ENCODE results near the gene GOLPH3. TPM values are rescaled to one million over a fixed set of nuclear protein-coding genes. Genes with fewer than 3 reads are reported as not detected.

GOLPH3 gene
- total RNA-seq, 3 donors from 2014 or later: 83.2 to 100 (median 87.8) TPM

DNA sequence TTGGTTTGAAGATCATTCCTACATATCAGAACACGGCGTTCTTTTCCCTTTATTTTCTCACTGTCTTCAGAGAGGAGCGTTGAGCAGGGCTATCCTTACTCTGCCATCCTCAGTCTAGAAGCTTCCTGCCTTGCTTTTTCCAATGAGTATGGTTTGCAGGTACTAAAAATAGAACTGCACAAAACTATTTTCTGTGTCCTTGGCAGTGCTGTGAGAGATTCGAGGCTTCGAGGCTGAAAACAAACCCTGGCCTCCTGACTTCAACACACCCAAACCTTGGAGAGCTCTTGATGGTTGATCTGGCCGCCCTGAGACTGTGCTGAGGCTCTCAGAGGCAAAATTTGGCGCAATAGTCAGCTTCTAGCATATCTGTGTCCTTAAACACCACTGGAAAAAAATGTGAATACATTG is 78.9 kb downstream of the GOLPH3 start:
- DNase-seq (ENCODE audit: low spot score in 2 of 2): no peak
- Histone ChIP-seq H3K4me1 (no peaks in the 10 kb centered on the region), H3K27me3 (no peaks in the 10 kb centered on the region), H3K27ac (no peak overlapping the region), H3K4me3 (no peak overlapping the region), H3K9me3 (no peaks in the 10 kb centered on the region), H3K36me3 (no peaks in the 10 kb centered on the region)
- TF ChIP-seq, protein P1, sequence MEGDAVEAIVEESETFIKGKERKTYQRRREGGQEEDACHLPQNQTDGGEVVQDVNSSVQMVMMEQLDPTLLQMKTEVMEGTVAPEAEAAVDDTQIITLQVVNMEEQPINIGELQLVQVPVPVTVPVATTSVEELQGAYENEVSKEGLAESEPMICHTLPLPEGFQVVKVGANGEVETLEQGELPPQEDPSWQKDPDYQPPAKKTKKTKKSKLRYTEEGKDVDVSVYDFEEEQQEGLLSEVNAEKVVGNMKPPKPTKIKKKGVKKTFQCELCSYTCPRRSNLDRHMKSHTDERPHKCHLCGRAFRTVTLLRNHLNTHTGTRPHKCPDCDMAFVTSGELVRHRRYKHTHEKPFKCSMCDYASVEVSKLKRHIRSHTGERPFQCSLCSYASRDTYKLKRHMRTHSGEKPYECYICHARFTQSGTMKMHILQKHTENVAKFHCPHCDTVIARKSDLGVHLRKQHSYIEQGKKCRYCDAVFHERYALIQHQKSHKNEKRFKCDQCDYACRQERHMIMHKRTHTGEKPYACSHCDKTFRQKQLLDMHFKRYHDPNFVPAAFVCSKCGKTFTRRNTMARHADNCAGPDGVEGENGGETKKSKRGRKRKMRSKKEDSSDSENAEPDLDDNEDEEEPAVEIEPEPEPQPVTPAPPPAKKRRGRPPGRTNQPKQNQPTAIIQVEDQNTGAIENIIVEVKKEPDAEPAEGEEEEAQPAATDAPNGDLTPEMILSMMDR (IDR thresholded peaks at IDR 0.05): no peak
- TF ChIP-seq POLR2A (IDR thresholded peaks at IDR 0.05): no peak
- TF ChIP-seq POLR2AphosphoS5 (IDR thresholded peaks at IDR 0.05): no peak
- intact Hi-C loops (cut with DNase I; ENCODE audit: low total_unique reads): no loop called here

DNA sequence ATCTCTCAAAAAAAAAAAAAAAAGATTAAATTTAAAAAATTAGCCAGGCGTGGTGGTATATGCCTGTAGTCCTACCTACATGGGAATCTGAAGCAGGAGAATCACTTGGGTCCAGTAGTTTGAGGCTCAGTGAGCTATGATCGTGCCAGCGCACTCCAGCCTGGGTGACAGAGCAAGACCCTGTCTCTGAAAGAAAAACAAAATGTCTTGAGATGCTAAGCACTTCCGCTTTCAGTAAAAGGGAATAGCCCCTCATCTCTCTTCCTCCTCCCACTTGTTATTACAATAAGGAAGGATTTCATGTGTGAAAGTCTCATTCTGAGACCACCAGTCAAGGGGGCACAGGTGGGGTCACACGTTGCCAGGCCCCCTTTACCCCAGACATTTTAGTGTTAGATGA is 79.4 kb downstream of the GOLPH3 start:
- Histone ChIP-seq H3K36me3 (no peaks in the 10 kb centered on the region), H3K27ac (no peak overlapping the region), H3K27me3 (no peaks in the 10 kb centered on the region), H3K4me1 (no peaks in the 10 kb centered on the region), H3K4me3 (no peak overlapping the region), H3K9me3 (no peaks in the 10 kb centered on the region)
- no peak for DNase-seq (ENCODE audit: low spot score in 2 of 2)
- TF ChIP-seq POLR2A (IDR thresholded peaks at IDR 0.05) (no peak), POLR2AphosphoS5 (IDR thresholded peaks at IDR 0.05) (no peak)
- TF ChIP-seq, protein P1 (IDR thresholded peaks at IDR 0.05): no peak
- intact Hi-C loops (cut with DNase I; ENCODE audit: low total_unique reads): no loop called here

DNA sequence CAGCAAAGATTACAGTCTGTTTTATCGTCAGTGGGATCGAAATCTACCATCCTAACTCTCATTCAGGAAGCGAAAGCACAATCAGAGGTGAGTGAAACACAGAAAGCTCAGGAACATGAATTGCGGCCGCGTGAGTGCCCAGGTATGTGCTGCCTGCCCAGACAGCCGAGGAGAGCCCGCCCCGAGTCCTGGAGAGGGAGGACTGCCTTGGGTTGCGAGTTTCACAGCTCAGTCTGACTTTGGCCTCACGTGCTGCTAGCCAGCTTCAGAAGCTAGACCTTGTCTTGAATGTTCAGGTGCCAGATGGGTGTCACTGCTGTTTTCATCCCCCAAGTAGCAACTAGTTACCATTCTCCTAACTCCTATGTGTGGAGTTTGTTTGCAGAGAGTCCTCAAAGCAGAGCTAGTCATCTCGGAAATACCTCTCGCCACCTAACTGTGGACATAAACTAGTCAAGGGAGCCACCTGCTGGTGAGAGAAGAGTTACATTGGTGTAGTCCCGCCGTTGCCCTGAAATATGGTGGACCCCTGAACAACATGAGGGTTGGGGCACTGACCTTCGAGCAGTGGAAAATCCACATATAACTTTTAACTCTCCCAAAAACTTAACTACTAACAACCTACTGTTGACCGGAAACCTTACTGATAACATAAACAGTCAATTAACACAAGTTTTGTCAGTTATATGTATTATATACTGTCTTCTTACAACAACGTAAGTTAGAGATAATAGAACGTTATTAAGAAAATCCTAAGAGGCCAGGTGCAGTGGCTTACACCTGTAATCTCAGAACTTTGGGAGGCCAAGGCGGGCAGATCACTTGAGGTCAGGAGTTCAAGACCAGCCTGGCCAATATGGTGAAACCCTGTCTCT is 80.9 kb downstream of the GOLPH3 start:
- Histone ChIP-seq H3K4me3 (no peak overlapping the region), H3K27ac (no peak overlapping the region), H3K36me3 (no peaks in the 10 kb centered on the region), H3K9me3 (no peaks in the 10 kb centered on the region), H3K27me3 (no peaks in the 10 kb centered on the region), H3K4me1 (no peaks in the 10 kb centered on the region)
- intact Hi-C loops (cut with DNase I; ENCODE audit: low total_unique reads): no loop called here
- no peak for TF ChIP-seq POLR2AphosphoS5 (IDR thresholded peaks at IDR 0.05)
- TF ChIP-seq, protein P1 (IDR thresholded peaks at IDR 0.05): peak; percentile 58 to 79 (median 77)
- peak in 1 of 2 donors; percentile 35 for DNase-seq (ENCODE audit: low spot score in 2 of 2)

DNA sequence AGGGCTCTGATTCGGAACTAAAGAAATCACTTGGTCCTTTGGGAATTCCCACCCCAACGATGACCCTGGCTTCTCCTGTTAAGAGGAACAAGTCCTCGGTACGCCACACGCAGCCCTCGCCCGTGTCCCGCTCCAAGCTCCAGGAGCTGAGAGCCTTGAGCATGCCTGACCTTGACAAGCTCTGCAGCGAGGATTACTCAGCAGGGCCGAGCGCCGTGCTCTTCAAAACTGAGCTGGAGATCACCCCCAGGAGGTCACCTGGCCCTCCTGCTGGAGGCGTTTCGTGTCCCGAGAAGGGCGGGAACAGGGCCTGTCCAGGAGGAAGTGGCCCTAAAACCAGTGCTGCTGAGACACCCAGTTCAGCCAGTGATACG is 83.4 kb downstream of the GOLPH3 start:
- DNase-seq (ENCODE audit: low spot score in 2 of 2): no peak
- intact Hi-C loops (cut with DNase I; ENCODE audit: low total_unique reads): no loop called here
- H3K9me3 ChIP-seq: peaks cover 0 to 2% of the 10 kb centered on the region in 2 donors
- no peak overlapping the region for H3K27ac ChIP-seq
- H3K4me3 ChIP-seq: no peak overlapping the region
- H3K4me1 ChIP-seq: no peaks in the 10 kb centered on the region
- no peaks in the 10 kb centered on the region for H3K27me3 ChIP-seq
- TF ChIP-seq, protein P1 (IDR thresholded peaks at IDR 0.05): no peak
- TF ChIP-seq POLR2AphosphoS5 (IDR thresholded peaks at IDR 0.05) (no peak), POLR2A (IDR thresholded peaks at IDR 0.05) (no peak)
- no peaks in the 10 kb centered on the region for H3K36me3 ChIP-seq

DNA sequence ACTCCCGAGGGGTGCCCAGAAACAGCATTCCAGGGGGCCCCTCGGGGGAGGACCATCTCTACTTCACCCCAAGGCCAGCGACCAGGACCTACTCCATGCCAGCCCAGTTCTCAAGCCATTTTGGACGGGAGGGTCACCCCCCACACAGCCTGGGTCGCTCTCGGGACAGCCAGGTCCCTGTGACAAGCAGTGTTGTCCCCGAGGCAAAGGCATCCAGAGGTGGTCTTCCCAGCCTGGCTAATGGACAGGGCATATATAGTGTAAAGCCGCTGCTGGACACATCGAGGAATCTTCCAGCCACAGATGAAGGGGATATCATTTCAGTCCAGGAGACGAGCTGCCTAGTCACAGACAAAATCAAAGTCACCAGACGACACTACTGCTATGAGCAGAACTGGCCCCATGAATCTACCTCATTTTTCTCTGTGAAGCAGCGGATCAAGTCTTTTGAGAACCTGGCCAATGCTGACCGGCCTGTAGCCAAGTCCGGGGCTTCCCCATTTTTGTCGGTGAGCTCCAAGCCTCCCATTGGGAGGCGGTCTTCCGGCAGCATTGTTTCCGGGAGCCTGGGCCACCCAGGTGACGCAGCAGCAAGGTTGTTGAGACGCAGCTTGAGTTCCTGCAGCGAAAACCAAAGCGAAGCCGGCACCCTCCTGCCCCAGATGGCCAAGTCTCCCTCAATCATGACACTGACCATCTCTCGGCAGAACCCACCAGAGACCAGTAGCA is 83.9 kb downstream of the GOLPH3 start:
- Histone ChIP-seq H3K27ac (no peak overlapping the region), H3K4me3 (no peak overlapping the region), H3K27me3 (no peaks in the 10 kb centered on the region), H3K4me1 (no peaks in the 10 kb centered on the region), H3K36me3 (no peaks in the 10 kb centered on the region), H3K9me3 (peaks cover 0 to 2% of the 10 kb centered on the region in 2 donors)
- TF ChIP-seq POLR2A (IDR thresholded peaks at IDR 0.05) (no peak), POLR2AphosphoS5 (IDR thresholded peaks at IDR 0.05) (no peak)
- TF ChIP-seq, protein P1 (IDR thresholded peaks at IDR 0.05): no peak
- DNase-seq (ENCODE audit: low spot score in 2 of 2): no peak
- intact Hi-C loops (cut with DNase I; ENCODE audit: low total_unique reads): no loop called here
